ENCODE results near the gene C11orf65.
"Not testable (repeated sequence)": the region's sequence is repeated elsewhere in the genome, so short reads cannot be mapped to it uniquely, and the experiment has no call there.

The C11orf65 gene

DNA sequence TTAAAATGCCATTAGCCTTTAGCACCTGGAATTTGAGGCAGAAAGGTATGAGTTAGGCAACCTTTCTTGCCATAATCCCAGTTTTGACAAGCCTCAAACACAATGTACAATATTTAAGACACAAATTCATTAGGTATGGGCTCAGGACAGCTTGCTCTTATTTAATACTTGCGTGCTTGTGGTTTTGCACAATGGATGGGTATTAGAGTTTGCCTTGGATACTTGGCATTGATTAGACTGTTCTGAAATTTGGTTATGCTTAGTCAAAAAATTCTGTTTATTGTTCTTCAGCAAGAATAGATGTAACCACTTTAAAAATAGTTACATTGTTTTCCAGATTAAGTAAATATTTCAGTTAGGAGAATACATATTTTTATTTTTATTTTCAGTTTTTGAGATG lies 5.4 kb upstream of the C11orf65 start:
- no peak for DNase-seq (ENCODE audit: low read depth)

DNA sequence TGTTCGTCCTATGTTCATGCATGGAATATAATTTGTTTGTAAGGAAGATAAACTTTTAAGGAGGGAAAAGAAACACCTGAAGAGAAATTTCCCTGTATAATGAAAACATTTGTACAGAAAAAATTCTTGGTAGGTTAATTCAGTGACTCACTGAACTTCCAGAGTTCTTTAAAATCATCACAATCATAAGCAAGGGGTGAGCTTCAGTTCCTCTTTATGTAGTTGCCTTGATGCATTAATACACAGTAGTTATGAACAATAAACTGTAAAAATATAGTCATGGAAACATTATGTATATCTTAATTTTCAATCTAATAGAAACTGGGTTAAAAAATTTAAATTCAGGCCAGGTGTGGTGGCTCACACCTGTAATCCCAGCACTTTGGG lies 1.1 kb upstream of the C11orf65 start:
- no peak for DNase-seq (ENCODE audit: low read depth)

DNA sequence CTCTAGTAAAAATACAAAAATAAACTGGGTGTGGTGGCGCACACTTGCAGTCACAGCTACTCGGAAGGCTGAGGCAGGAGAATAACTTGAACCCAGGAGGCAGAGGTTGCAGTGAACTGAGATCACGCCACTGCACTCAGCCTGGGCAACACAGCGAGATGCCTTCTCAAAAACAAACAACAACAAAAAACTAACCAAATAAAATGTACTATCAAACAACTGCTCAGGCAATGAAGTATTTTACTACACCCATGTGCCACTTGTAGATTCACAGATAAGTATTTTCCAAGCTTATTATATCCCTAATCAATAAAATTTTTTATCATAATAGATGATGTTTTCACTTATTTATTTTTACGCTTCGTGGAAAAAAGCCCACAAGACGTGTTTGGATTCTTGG lies 924 bp downstream of the C11orf65 start:
- no peak for DNase-seq (ENCODE audit: low read depth)

DNA sequence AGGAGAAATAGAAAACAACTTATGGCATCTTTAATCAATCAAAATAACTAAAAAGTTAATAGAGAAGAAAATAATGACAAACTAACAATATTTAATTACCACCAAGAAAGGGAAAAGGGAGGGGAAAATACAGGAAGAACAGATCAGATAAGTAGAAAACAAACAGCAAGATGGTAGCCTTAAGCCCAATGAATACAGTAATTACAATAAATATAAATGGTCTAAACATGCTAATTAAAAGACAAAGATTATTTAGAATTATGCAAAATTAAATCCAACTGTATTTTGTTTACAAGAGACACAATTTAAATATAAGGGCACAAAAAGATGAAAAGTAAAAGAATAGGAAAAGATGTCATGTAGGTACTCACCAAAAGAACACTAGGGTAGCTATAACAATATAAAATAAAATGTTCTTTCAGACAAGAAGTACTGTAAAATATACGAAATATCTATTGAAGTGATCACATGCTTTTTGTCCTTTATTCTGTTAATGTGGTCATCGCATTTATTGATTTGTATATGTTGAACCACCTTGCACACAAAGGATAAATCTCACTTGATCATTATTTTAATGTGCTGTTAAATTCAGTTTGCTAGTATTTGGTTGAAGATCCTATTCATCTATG lies 14.0 kb downstream of the C11orf65 start:
- no peak for DNase-seq (ENCODE audit: low read depth)

DNA sequence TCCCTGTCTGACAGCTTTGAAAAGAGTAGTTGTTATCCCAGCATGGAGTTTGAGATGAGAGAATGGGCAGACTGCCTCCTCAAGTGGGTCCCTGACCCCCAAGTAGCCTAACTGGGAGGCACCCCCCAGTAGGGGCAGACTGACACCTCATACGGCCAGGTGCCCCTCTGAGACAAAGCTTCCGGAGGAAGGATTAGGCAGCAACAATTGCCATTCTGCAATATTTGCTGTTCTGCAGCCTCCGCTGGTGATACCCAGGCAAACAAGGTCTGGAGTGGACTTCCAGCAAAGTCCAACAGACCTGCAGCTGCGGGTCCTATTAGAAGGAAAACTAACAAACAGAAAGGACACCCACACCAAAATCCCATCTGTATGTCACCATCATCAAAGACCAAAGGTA lies 25.9 kb downstream of the C11orf65 start:
- DNase-seq (ENCODE audit: low read depth) = not testable (repeated sequence)

DNA sequence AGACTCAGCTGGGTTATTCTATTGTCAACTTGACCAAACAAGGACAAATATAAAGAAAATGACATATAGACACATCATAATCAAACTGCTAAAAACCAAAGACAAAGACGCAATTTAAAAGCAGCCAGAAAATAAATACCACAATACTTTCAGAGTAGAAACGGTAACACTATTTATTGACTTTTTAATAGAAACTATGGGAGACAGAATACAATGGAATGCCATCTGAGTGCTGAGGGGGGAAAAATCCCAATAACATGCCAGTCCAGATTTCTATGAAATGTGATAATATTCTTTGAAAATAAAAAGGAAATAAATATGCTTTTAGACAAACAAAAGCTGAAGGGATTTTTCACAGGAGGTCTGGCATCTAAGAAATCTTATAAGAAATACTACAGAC lies 30.7 kb downstream of the C11orf65 start:
- DNase-seq (ENCODE audit: low read depth) = no peak

DNA sequence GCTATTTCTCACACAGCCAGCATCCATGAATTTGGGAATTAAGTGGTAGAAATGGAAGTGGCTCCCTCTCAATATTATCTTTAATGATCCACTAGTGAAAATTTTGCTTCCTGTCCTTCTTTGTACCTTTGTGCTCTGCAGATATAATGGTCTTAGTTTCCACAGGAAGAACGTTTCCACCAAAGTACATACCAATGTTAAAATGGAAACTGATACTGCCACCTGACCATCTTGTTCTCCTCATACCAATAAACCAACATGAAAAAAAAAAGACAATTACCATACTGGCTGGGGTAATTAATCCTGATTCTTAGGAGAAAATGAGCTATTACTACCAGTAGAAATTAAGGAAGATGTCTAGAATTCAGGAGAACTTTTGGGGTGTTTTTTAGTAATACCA lies 32.3 kb downstream of the C11orf65 start:
- no peak for DNase-seq (ENCODE audit: low read depth)

DNA sequence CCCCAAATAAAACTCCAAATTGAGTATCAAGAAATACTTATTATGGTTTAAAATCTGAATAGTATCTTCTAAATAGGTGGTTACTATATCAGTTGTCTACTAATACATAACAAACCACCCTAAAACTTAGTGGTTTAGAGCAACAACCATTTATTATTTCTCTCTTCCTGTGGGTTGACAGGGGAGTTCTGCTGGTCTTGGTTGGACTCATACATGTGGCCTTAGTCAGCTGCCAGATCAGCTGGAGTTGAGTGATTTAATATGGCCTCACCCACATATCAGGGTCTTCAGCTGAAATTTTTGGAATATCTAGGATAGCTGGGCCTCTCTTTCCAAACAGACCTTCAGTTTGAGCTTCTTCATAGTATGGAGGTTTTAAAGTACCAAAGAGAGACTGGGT lies 34.5 kb downstream of the C11orf65 start:
- peak; percentile 45 for DNase-seq (ENCODE audit: low read depth)

DNA sequence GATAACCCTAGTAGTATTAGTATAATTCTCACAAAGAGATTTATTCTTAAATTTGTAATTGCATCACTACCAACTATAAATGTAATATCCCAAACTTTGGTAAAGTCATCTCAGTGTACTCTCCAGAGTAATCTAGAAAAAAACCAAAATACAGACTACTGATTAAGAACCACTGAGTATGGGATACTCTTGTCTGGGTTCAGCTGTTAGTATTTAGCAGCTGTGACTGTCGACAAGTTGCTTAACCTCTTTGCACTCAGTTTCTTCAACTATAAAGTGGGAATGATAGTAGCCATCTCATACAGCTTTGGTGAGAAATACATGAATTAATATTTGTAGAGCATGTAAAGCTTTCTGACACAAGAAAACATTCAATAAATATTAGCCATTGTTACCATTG lies 35.3 kb downstream of the C11orf65 start:
- no peak for DNase-seq (ENCODE audit: low read depth)

DNA sequence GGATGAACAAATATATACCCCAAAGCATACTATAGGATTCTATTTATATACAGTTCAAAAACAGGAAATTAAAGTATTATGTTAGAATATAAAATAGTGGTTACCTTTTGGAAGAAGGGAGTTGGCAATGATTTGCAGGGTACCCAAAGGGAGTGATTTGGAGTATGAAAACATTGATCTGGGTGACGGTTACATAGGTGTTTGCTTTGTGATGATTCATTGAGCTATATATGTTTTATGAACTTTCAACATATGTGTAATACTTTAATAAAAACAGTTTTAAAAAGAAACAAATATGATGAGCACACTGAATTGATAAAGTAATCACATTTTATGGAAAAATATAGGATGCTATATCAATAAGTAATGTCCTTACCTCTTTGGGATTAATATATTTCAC lies 36.0 kb downstream of the C11orf65 start:
- DNase-seq (ENCODE audit: low read depth) = no peak

DNA sequence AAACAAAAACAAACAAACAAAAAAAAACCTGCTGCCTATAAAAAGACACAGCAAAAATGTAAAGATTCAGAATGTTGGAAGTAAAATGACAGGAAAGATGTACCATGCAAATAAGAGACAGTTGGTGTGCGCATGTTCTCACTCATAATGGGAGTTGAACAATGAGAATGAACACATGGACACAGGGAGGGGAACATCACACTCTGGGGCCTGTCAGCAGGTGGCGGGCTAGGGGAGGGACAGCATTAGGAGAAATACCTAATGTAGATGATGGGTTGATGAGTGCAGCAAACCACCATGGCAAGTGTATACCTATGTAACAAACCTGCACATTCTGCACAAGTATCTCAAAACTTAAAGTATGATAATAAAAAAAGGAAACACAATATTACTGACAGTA lies 49.8 kb downstream of the C11orf65 start:
- not testable (repeated sequence) for DNase-seq (ENCODE audit: low read depth)

DNA sequence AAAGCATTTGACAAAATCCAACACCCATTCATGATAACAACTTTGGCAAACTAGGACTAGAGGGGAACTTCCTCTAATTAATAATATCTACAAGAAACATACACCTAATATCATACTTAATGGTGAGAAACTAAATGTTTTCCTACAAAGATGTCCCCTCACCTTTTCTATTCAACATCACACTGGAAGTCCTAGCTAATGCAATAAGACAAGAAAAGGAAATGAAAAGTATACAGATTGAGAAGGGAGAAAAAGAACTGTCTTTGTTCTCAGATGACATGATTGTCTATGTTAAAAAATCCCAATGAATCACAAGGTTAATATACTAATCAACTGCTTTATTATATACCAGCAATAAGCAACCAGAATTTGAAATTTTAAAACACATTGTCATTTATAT lies 52.4 kb downstream of the C11orf65 start:
- DNase-seq (ENCODE audit: low read depth) = no peak

DNA sequence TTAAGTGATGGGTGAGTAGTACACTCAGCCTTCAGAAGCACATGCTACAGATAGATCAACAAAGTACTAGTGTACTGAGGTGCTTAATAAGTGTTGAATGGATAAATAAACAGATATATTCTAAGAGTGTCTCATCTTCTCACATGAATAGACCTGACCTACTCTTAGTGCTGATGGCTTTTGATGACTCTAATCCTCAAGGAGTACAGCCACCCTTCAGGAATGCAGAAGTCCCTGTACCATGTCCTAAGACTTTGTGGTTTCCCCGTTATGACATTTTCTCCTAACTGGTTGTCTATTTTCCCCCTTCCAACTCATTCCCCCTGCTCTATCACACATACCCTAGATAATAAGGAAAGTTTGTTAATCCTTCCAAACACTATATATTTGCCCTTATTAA lies 61.6 kb downstream of the C11orf65 start:
- DNase-seq (ENCODE audit: low read depth) = no peak

DNA sequence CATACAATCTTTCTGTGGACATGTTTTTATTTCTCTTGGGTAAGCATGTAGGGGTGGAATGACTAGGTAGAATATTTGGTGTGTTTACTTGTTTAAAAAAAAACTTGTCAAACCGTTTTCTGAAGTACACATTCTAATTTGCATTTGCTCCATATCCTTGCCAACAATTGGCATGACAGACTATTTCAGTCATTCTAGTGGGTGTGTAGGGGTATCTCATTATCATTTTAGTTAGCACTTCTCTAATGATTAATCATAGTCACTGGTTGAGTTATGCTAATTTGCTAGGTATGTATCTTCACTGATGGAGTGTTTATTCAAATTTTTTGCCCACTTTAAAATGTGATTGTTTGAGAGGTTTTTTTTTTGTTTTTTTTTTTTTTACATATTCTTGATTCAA lies 64.3 kb downstream of the C11orf65 start:
- no peak for DNase-seq (ENCODE audit: low read depth)

DNA sequence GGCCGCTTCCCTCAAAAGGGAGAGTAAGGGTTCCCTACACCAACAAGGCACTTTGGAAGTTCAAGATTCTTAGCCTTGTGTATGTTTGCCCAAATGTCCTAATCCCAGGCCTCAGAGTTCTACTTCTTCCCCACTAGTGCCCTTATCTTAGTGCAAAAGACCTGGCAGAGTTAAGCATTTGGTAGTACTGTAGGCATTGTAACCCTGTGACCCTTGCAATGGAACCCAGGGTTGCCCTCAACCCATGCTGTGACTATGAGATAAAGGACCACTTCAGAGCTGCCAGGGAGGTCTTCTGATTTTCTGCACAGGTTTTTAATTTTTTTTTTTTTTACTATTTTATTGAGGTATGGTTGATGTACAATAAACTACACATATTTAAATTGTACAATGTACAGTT lies 65.1 kb downstream of the C11orf65 start:
- DNase-seq (ENCODE audit: low read depth) = no peak

DNA sequence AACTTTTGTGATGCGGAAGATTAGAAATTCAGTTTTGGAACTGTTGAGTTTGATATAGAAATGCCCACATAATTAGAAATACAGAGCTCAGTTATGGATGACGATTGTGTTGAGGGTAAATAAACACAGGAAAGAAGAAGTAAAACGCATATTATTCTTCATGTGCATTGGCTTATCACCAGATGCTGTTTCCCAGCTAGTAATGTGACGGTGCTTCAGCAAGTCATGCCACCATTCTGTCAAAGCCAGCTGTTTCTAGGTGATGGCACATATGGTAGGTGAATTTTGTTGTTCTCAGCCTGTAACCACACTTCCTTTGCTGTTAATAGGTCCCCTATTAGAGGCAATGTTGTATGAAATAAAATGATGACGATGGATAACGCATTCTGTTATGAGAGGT lies 68.9 kb downstream of the C11orf65 start:
- no peak for DNase-seq (ENCODE audit: low read depth)

DNA sequence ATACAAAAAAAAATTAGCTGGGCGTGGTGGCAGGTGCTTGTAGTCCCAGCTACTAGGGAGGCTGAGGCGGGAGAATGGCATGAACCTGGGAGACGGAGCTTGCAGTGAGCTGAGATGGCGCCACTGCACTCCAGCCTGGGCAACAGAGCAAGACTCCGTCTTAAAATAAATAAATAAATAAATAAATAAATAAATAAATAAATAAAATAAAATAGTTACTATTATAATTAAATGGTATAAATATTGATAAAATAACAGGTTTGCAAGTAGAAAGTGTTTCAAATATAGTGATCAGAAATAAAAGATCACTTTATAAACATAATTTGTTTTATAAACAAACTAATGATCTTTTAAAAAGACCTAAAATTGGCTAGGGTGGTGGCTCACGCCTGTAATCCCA lies 70.7 kb downstream of the C11orf65 start:
- DNase-seq (ENCODE audit: low read depth) = not testable (repeated sequence)

DNA sequence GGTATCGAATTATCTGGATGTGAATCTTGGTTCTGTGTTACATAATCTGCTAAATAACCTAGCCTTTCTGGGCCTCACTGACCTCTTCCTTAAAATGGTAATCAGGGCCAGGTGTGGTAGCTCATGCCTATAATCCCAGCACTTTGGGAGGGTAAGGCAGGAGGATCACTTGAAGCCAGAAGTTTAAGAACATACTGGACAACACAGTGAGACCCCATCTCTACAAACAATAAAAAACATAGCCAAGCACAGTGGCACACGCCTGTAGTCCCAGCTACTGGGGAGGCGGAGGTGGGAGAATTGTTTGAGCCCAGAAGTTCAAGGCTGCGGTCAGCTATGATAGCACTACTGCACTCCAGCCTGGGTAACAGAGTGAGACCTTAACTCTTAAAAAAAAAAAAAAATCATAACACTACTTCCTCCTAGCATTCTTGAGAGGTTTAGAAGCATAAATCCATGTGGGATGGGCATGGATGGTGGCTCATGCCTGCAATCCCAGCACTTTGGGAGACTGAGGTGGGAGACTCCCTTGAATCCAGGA lies 72.5 kb downstream of the C11orf65 start:
- DNase-seq (ENCODE audit: low read depth) = no peak

DNA sequence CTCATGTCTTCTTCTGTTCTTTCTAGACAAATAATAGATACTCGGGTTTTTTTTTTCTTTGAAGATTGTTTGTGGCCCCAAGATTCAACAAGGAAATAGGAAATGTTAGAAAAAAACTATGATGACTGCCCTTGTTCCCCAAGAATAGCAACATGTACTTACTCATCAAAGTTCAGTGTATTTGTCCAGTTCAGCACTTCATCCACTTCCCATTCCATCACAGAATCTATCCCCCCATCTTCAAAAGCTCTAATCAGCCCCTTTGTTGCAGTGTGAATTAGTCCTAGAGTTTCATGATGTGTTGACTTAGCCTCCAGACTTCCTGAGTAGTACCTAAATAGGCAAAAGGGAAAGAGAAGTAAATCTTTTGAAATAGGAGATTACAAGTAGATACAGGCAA lies 74.3 kb downstream of the C11orf65 start:
- no peak for DNase-seq (ENCODE audit: low read depth)

DNA sequence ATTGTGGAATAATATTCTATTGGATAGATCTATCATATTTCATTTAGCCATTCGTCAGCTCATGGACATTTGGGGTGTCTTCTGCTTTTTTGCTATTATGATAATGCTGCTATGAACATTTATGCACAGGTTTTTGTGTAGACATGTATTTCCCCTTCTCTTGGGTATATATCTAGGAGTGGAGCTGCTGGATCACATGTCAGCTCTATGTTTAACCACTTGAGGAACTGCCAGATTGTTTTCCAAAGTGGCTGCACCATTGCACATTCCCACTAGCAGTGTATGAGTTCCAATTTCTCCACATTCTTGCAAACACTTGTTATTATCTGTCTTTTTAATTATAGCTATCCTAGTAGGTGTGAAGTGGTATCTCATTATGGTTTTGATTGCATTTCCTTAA lies 75.0 kb downstream of the C11orf65 start:
- DNase-seq (ENCODE audit: low read depth) = no peak

DNA sequence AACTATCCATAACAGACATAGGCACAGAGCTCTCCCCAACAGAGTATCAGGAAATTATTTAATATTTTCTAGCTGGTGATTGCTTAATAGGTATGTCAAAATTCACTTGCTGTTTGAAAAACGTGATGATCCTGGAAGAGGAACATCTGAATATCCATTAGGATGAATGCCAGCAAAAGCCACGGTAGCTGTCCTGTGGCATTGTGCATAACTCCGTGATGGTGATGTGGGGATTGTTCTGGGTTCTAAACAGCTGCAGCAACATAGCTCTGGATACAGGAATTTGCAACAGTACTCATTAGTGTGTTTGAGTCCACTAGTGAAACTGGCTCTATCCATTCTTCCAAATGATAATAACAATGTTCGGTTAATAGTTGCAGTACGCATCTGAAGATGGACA lies 78.8 kb downstream of the C11orf65 start:
- DNase-seq (ENCODE audit: low read depth) = no peak

DNA sequence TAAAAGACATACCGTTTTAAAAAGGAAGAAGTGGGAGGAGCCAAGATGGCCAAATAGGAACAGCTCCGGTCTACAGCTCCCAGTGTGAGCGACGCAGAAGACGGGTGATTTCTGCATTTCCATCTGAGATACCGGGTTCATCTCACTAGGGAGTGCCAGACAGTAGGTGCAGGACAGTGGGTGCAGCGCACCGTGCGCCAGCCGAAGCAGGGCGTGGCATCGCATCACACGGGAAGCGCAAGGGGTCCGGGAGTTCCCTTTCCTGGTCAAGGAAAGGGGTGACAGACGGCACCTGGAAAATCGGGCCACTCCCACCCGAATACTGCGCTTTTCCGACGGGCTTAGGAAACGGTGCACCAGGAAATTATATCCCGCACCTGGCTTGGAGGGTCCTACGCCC lies 93.8 kb downstream of the C11orf65 start:
- DNase-seq (ENCODE audit: low read depth) = not testable (repeated sequence)

DNA sequence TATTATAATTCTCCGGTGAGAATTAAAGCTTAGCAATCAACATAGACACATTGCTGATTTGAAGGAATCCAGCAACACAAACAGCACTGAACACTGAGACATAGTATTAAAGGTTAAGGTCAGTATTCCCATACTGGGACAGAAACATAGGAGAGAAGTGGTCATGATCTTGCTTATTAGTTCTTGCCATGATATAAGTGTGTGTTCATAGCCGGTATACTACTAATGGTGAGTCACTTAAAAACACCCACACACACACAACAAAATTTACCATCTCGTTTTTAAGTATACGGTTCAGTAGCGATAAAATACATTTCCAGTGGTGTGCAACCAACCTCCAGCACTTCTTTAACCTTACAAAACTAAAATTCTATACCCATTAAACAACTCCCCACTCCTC lies 96.3 kb downstream of the C11orf65 start:
- no peak for DNase-seq (ENCODE audit: low read depth)

DNA sequence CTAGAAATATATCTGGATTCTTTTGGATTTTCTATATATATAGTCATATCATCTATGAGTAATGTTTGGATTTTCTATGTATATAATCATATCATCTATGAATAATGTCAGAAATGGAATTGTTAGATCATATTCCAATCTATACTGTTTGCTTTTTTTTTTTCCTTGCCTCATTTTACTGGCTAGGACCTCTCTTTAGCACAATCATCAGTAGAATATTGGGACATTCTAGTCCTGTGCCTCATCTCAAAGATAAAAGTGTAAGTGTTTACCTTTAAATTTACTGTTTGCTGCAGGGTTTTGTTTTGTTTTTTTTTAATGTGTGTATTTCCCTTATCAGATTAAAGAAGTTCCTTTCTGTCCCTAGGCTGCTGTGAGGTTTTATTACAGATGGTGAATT lies 97.0 kb downstream of the C11orf65 start:
- DNase-seq (ENCODE audit: low read depth) = no peak

DNA sequence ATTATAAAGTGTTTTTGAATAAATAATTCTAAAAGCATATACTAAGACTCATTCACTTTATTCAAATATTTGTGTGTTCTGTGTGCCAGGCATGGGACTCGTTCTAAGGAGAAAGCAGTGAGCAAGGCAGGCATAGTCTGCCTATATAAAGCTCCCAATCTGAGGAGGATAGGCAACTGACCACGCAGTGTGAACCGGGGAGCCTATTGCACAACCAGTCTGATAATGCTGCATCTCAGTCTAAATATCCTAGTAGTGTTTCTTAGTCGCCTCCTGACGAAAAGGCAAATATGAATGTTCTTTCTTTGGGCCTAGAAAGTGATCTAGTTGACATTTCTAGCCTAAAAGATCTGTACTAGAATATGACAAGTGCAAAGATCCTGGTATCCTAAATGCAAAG lies 98.3 kb downstream of the C11orf65 start:
- no peak for DNase-seq (ENCODE audit: low read depth)

Measured in GM04503 (cell line).